Measurements from ENCODE around the gene TMA7B.

Gene TMA7B

DNA sequence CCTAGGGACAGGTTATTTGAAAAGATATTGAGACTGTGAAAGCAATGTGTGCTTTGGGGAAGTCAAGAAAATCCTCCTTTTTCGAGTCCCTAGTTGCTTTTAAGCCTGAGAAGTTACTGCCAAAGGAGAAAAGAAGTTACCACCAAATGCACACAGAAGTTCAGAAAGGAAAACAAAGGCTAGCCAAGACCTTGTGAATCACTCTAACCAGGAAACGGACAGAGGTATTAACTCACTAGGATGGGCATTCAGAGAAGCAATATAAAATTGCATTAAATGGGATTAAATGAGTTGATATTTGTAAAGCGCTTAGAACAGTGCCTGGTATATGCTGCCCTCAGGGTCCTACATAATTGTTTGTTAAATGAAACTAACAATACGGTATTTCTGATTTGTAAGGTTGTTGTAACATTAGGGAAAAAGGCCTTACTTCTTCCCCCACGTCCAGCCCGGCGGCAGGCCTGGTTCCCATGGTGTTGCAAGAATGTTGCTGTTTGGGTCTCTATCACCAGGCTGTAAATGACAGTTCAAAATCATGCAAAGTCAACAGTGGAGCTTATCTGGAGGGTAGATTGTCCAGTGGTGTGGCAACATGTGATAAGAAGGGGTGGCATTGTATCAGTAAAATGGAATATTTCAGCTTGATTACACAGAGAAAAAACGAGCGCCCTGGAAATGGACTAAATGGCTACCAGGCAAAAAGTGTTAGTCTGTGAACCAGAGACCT lies 7.1 kb downstream of the TMA7B start:
- TF ChIP-seq CTCF (IDR thresholded peaks at IDR 0.05; ENCODE audit: low read depth, low read length): no peak
- no peak for DNase-seq
- H3K9me3 ChIP-seq: no peaks in the 10 kb centered on the region
- 0 out of 2 replicates have a peak, but pooled peaks cover 2% of the 10 kb centered on the region for H3K27me3 ChIP-seq
- H3K4me3 ChIP-seq (ENCODE audit: low read depth, low read length): no peak overlapping the region
- H3K36me3 ChIP-seq: no peaks in the 10 kb centered on the region
- no peaks in the 10 kb centered on the region for H3K4me1 ChIP-seq

GRCh38 chr22:39967996-39968972 lies 8.1 kb downstream of the TMA7B start:
- H3K4me3 ChIP-seq (ENCODE audit: low read depth, low read length): no peak overlapping the region
- no peak for TF ChIP-seq CTCF (IDR thresholded peaks at IDR 0.05; ENCODE audit: low read depth, low read length)
- H3K9me3 ChIP-seq: no peaks in the 10 kb centered on the region
- DNase-seq: no peak
- H3K36me3 ChIP-seq: no peaks in the 10 kb centered on the region
- no peaks in the 10 kb centered on the region for H3K4me1 ChIP-seq
- H3K27me3 ChIP-seq: peaks cover 8% of the 10 kb centered on the region

- Histone ChIP-seq H3K4me1 (no peaks in the 10 kb centered on the region), H3K27me3 (peaks cover 21% of the 10 kb centered on the region), H3K9me3 (no peaks in the 10 kb centered on the region), H3K36me3 (no peaks in the 10 kb centered on the region), H3K4me3 (ENCODE audit: low read depth, low read length) (no peak overlapping the region)
- TF ChIP-seq CTCF (IDR thresholded peaks at IDR 0.05; ENCODE audit: low read depth, low read length): no peak
- no peak for DNase-seq
Observed at GRCh38 chr22:39970742-39971141, 10.5 kb downstream of the TMA7B start.

DNA sequence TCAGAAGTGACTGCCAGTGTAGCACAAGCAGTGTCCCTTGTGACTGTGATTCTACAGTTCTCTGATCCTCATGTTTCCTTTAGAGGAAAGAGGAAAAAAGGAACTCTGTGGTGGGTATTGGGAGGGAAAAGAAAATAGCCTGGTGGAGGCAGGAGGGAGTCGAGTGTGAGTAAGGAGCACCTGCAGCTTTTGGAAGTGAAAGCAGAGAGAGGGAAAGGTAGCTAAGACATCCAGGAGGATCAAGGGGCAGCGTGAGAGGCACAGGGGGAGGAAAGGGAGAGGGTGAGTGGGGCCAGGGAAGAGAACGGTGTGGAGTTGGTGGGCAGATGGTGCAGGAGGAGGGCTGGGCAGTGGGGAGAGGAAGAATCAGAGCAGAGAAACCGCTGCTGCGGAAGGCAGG lies 12.4 kb downstream of the TMA7B start:
- peaks cover 28% of the 10 kb centered on the region for H3K27me3 ChIP-seq
- H3K36me3 ChIP-seq: no peaks in the 10 kb centered on the region
- no peaks in the 10 kb centered on the region for H3K4me1 ChIP-seq
- H3K4me3 ChIP-seq (ENCODE audit: low read depth, low read length): no peak overlapping the region
- no peak for DNase-seq
- no peaks in the 10 kb centered on the region for H3K9me3 ChIP-seq
- TF ChIP-seq CTCF (IDR thresholded peaks at IDR 0.05; ENCODE audit: low read depth, low read length): no peak

DNA sequence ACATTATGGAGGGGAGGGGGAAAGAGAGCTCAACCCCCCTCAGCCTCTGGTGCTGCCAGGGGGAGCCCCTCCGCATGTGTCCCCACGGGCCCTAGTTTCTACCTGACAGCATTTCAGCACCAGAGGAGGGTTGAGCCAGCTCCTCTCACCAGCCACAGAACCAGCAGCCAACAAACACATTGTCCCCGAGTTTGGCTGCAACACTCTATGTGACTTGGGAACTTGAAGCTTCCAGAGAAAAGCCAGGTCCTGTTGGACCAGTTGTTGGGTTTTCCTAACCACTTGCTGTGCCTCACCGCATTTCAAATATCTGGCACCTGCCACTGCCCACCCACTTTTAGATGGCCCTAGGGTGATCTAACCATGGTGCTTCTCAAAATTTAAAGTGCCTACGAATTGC lies 13.5 kb downstream of the TMA7B start:
- Histone ChIP-seq H3K9me3 (no peaks in the 10 kb centered on the region), H3K4me1 (no peaks in the 10 kb centered on the region), H3K36me3 (no peaks in the 10 kb centered on the region), H3K27me3 (peaks cover 28% of the 10 kb centered on the region), H3K4me3 (ENCODE audit: low read depth, low read length) (no peak overlapping the region)
- no peak for DNase-seq
- TF ChIP-seq CTCF (IDR thresholded peaks at IDR 0.05; ENCODE audit: low read depth, low read length): no peak
